SW480 (cell line): ENCODE data around the gene PRKCZ.

ENCODE experiments used
- DNase-seq: peaks from one replicate; pipeline ENCODE4 v3.0.0-alpha.2; 2016; ENCODE audit warnings: low spot score

PRKCZ gene

DNA sequence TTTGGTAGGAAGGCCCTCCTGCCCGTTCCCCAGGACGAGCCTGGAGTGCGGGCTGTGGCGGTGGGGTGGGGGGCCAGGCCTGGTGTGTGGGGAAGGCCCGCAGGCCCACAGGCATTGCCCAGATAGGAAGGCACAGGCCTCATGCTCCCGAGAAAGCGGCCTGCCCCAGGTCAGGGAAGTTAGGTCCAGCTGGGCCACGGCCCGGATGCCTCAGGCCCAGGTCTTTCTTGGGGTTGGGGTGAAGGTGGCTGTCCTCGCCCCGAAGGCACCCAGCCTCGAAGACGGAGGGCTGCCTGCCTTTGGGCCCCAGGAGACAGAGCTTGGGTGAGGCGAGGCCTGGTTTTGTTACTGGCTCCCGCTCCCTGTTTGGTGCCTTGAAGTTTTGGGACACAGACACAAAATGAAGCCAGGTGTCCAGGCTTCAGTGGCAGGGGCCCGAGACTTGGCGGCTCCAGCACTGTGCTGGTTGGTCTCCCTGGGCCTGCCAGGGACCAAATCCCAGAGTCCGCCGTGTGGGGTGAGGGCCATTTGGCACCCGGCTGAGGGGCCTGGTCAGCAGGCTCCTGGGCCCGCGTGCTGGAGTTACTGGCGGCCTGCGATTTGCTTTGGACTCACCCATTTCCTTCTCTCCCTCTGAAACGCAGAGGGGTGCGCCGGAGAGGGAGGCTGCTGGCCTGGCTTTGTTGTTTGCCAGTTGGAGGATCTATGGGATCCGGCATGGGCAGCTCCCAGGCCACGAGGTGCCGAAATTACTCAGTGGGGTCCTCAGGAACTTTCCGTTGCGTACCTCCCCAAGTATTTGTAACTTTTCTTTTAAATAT is 179.9 kb downstream of the PRKCZ start:
- DNase-seq = peak; percentile 17

DNA sequence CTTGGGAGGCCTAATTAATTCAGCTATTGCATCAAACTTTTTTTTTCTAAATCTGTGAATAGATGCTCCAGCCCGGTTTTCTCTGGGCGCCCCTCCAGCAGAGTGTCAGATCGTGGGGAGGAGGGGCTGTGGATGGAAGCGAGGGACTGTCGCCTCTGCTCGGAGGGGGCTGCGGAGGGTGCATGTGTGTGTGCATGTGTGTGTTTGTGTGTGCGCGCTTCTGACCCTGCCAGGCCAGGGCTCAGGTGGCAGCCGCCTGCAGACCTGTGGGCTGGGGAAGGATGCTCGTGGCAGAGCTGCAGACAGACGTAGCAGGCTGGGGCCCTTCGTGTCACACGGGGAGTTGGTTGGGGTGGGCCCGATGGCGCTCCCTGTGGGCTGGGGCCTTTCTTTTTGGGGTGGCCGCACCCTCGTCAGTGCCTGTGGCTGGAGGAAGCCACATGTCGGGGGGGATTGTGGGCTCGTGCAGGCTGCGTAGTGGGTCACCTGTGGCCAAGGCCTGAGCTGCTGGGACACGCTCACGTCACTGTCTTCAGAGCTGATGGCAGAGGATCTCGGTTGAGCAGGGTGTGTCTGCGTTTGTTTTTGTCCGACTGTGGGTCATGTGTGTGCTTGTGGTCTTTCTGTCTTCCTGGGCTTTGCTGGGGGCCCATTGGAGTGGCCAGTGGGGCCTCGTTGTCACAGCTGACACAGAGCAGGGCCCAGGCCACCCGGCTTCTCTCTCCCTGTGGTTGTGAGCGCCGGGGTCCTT is 180.7 kb downstream of the PRKCZ start:
- peak; percentile 36 for DNase-seq

DNA sequence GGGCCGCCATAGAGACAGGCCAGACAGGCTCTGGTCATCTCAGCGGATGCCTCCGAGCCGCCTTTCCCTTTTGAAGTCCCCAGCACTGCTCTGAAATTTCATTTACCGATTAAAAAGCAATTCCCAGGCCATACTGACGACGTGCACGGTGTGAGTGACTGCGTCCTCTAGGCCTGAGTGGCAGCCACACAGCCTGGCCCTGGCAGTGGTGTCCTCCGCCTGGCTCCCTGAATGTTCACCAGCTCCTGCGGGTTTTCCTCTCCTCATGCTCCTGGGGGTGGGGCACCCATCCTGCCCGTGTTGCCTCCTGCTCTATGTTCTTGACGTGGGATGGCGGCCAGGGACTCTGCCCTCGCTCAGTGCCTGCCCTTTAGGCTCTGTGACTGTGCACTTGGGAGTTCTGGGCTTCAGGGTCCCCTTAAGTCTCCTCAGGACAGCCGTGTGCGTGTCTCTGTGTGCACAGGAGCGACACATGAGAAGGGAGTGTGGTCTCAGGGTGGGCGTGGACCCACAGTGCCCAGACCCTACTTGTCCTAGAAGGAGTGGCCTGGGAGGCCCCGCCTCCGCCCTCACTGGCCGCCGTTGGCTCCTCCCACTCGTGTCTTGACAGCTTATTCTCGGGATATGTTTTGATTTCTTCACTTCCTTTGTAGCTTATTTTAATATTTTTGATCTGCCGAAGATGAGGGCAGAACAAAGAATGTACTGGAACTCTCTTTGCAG is 181.5 kb downstream of the PRKCZ start:
- peak; percentile 53 for DNase-seq

DNA sequence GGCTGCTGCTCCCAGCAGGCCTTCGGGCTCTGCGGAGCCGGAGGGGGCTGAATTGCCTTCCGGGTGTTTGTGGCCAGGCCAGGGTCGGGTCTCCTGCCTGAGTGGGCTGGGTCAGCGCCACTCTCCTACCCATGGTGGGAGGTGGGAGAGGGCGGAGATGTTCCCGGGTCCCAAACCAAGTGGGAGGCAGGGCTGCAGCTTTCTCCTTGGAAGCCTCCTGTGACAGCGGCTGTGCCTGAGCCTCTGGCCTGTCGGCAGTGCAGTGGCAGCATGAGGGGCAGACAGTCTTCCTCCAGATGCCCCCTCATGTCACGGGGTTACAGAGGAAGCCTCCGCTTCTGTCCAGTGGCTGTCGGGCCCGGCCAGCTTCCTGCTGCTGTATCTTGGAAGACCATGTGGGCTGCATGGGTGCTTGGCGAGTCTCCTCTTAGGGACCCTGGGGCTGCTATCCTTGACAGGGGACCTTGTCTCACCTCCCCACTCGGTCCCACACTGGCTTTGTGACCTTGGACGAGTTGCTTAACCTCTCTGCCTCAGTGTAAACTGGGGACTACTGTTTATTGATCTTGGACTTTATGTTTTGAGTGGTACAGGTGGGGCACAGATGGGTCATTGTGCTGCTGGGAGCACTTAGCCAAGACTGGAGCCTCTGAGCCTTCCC is 182.2 kb downstream of the PRKCZ start:
- no peak for DNase-seq

DNA sequence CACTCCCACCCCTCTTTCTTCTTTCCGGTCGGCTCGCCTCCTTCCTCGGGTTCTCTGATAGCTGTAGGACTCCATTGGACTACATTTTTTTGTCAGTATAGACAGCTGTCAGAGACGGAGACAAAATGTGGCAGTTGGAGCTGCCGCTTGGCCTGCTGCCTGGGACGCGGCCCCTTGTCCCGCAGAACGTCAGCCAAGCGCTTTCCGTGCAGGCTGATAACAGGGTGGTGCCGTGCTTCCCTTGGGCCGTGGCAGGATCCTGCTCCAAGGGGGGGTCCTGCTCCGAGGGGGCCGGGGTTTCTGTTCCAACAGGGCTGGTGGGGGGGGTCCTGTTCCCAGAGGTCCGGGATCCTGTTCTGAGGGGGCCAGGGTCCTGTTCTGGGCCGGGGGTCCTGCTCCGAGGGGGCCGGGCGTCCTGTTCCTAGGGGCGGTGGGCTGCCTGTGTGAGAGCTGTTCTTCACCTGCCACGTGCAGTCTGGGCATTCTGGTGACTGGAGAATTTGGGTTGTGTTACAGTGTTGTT is 182.8 kb downstream of the PRKCZ start:
- no peak for DNase-seq

DNA sequence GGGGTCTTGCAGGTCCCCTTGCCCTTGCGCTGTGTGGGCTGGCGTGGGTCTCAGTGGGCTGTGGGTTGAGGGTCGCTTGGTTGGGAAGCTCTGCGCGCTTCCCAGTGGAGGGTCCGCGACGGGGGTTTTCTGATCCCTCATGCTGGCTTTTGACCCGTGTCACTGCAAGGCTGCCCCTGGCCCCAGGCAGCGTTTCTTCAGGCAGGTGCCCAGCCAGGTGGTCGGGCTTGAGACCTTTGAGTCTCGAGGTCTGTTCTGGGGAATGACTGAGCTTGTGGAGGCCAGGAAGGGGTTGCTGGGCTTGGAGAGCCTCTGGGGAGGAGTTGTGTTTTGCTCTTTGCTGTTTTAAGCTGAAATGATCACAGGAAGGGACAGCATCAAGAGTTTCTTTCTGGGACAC is 183.3 kb downstream of the PRKCZ start:
- DNase-seq = no peak

DNA sequence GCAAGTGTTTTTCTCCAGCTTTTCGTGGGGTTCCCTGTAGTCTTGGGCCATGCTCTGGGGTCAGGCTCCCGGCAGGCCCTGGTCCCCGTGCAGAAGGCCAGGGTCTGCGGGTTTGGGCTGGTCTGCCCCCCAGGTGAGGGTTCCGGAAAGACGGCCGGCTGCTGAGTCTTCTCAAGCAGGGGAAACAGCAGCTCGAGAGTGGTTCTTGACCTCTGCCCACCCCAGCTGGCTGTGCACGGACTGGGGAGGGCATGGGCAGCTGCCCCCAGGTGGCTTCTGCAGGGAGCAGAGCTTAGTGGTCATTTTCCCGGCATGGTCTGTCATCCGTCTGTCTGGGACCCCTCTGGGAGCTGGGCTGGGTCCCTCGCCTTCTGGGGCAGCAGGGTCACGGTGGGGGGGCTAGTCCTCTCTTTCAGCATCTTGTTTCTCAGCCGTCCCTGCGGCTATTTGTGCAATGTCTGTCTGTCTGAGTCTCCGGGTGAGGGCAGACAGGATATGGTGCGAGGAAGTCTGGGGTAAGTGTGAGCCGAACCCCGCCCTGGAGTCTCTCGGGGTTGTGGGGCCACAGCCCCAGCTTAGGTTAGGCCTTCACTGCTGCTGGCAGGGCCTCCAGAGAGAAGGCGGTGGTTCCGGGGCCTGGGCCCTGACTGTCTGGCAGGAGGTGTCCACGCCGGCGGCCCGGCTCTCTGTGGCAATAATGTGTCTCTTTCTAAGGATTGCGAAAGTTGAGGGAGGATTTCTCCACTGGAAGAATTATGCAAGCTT is 184.0 kb downstream of the PRKCZ start:
- peak; percentile 18 for DNase-seq

DNA sequence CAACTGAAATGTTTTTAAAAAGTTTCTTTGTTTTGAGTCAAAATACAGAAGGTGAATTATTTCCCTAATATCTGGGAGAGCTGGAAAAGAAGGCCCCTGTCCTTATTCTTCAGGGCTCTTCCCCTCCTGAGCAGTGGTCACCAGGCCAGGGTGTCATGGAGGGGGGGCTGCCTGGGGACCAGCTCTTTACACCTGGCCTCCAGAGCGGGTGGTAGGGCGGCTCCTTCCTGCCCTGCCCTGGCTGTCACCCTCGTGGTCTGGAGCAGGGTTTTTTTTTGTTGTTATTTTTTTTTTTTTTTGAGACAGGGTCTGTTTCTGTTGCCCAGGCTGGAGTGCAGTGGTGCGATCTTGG is 184.5 kb downstream of the PRKCZ start:
- DNase-seq = no peak
